Measurements from ENCODE around the gene DLD. TPM values are rescaled to one million over a fixed set of nuclear protein-coding genes. Genes with fewer than 3 reads are reported as not detected.

The DLD gene
- total and polyA plus RNA-seq, 9 of the 15 experiments (the other 6 are each of a cell fraction or from before 2014, with no cell fraction given): 130 to 639 (median 247) TPM

GRCh38 chr7:107915541-107915940 lies 24.6 kb downstream of the DLD start:
- ChIA-PET POLR2A (interaction anchor here (2.0 kb wide), 1 partner anchor 10 kb away, joined by 6 read pairs; no protein-coding TSS in a partner anchor), CTCF (ENCODE audit: low intra/inter-chr PET ratio) (no interaction called here)
- Histone ChIP-seq H2AFZ (ENCODE audit: low read depth, low read length) (no peak overlapping the region), H3K4me1 (replicated peaks in 1 of 2; ENCODE audit: control insufficient read depth in 2 of 2, insufficient read depth in 2 of 2, low read length in 2 of 2) (no peaks in the 10 kb centered on the region), H3K9me3 (replicated peaks; ENCODE audit: control insufficient read depth, insufficient read depth, low read depth, low read length) (no peaks in the 10 kb centered on the region), H3K4me3 (no peak overlapping the region), H3K27ac (ENCODE audit: extremely low read depth, low read depth, low read length) (no peak overlapping the region), H3K9ac (ENCODE audit: insufficient read depth in 1 of 2, low read depth in 2 of 2, low read length in 2 of 2) (no peak overlapping the region), H4K20me1 (replicated peaks; ENCODE audit: control insufficient read depth, insufficient read depth, low read length) (no peaks in the 10 kb centered on the region), H3K36me3 (ENCODE audit: control insufficient read depth, insufficient read depth, low read length) (peaks cover 97% of the 10 kb centered on the region), H3K27me3 (ENCODE audit: control insufficient read depth in 2 of 2, insufficient read depth in 2 of 2, low read length in 2 of 2) (no peaks in the 10 kb centered on the region), H3K9me1 (ENCODE audit: control insufficient read depth, insufficient read depth, low read length) (no peaks in the 10 kb centered on the region), H3K79me2 (ENCODE audit: control insufficient read depth, insufficient read depth, low read length) (peaks cover 40% of the 10 kb centered on the region), H3K4me2 (ENCODE audit: insufficient read depth, low read length) (no peak overlapping the region)
- no peak for ATAC-seq
- peak in 1 of 2 experiments; percentile 14; a peak in 1 of 4 replicates for TF ChIP-seq NONO (IDR thresholded peaks at IDR 0.05; ENCODE audit: low read depth in 2 of 2, low read length in 1 of 2)
- no peak for TF ChIP-seq KDM4B (IDR thresholded peaks at IDR 0.05; ENCODE audit: borderline replicate concordance in 2 of 2, low read depth in 1 of 2)
- no TSS peak for BruUV-seq (replicated peaks)
- no peak for DNase-seq (ENCODE audit: extremely low read depth in 1 of 4, low spot score in 3 of 4)
- in situ Hi-C loops (cut with MboI) (no loop called here), intact Hi-C loops (cut with micrococcal nuclease) (loop anchor here (5.0 to 10.0 kb wide), 2 partner anchors 59 to 102 kb away; no protein-coding TSS in a partner anchor)
- no peak for FAIRE-seq
- 98% methylated on average over 2 of the region's 2 CpGs for WGBS (ENCODE audit: insufficient coverage, low coverage, missing lambda C conversion rate)

- in situ Hi-C loops (cut with MboI): no loop called here
- no peak for FAIRE-seq
- CTCF ChIA-PET (ENCODE audit: low intra/inter-chr PET ratio): no interaction called here
- TF ChIP-seq POLR2AphosphoS5 (IDR thresholded peaks at IDR 0.05; ENCODE audit: control insufficient read depth, insufficient read depth, low read depth, low read length): no peak
- no peak for TF ChIP-seq TEAD1 (CRISPR knock-in tag; IDR thresholded peaks at IDR 0.05)
- no peak for TF ChIP-seq SAP30 (IDR thresholded peaks at IDR 0.05; ENCODE audit: borderline replicate concordance, insufficient read depth, low read depth, low read length, poor library complexity, severe bottlenecking)
- no peak for TF ChIP-seq SP1 (CRISPR knock-in tag; IDR thresholded peaks at IDR 0.05)
- TF ChIP-seq, protein P1, sequence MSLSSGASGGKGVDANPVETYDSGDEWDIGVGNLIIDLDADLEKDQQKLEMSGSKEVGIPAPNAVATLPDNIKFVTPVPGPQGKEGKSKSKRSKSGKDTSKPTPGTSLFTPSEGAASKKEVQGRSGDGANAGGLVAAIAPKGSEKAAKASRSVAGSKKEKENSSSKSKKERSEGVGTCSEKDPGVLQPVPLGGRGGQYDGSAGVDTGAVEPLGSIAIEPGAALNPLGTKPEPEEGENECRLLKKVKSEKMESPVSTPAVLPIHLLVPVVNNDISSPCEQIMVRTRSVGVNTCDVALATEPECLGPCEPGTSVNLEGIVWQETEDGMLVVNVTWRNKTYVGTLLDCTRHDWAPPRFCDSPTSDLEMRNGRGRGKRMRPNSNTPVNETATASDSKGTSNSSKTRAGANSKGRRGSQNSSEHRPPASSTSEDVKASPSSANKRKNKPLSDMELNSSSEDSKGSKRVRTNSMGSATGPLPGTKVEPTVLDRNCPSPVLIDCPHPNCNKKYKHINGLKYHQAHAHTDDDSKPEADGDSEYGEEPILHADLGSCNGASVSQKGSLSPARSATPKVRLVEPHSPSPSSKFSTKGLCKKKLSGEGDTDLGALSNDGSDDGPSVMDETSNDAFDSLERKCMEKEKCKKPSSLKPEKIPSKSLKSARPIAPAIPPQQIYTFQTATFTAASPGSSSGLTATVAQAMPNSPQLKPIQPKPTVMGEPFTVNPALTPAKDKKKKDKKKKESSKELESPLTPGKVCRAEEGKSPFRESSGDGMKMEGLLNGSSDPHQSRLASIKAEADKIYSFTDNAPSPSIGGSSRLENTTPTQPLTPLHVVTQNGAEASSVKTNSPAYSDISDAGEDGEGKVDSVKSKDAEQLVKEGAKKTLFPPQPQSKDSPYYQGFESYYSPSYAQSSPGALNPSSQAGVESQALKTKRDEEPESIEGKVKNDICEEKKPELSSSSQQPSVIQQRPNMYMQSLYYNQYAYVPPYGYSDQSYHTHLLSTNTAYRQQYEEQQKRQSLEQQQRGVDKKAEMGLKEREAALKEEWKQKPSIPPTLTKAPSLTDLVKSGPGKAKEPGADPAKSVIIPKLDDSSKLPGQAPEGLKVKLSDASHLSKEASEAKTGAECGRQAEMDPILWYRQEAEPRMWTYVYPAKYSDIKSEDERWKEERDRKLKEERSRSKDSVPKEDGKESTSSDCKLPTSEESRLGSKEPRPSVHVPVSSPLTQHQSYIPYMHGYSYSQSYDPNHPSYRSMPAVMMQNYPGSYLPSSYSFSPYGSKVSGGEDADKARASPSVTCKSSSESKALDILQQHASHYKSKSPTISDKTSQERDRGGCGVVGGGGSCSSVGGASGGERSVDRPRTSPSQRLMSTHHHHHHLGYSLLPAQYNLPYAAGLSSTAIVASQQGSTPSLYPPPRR (CRISPR knock-in tag; IDR thresholded peaks at IDR 0.05; ENCODE audit: borderline replicate concordance): no peak
These were observed 27.0 kb downstream of the DLD start for GRCh38 chr7:107917763-107918651.

More at GRCh38 chr7:107917763-107918651, 27.0 kb downstream of the DLD start:
- no peak overlapping the region for H3K4me3 ChIP-seq
- peaks cover 92% of the 10 kb centered on the region for H3K36me3 ChIP-seq (ENCODE audit: control insufficient read depth, insufficient read depth, low read length)
- no peaks in the 10 kb centered on the region for H3K4me1 ChIP-seq (replicated peaks in 1 of 2; ENCODE audit: control insufficient read depth in 2 of 2, insufficient read depth in 2 of 2, low read length in 2 of 2)
- BruUV-seq (replicated peaks): no TSS peak
- H3K27me3 ChIP-seq (ENCODE audit: control insufficient read depth in 2 of 2, insufficient read depth in 2 of 2, low read length in 2 of 2): no peaks in the 10 kb centered on the region
- no peak overlapping the region for H2AFZ ChIP-seq (ENCODE audit: low read depth, low read length)
- no peaks in the 10 kb centered on the region for H4K20me1 ChIP-seq (replicated peaks; ENCODE audit: control insufficient read depth, insufficient read depth, low read length)
- H3K27ac ChIP-seq (ENCODE audit: extremely low read depth, low read depth, low read length): no peak overlapping the region
- ATAC-seq: no peak
- no peak for DNase-seq (ENCODE audit: extremely low read depth in 1 of 4, low spot score in 3 of 4)
- no peaks in the 10 kb centered on the region for H3K9me1 ChIP-seq (ENCODE audit: control insufficient read depth, insufficient read depth, low read length)
- H3K9me3 ChIP-seq (replicated peaks; ENCODE audit: control insufficient read depth, insufficient read depth, low read depth, low read length): no peaks in the 10 kb centered on the region
- peaks cover 18% of the 10 kb centered on the region; the same call in 2 of the 3 replicates for H3K79me2 ChIP-seq (ENCODE audit: control insufficient read depth, insufficient read depth, low read length)
- 97% methylated on average over 3 of the region's 3 CpGs for WGBS (ENCODE audit: insufficient coverage, low coverage, missing lambda C conversion rate)
- no peak overlapping the region for H3K9ac ChIP-seq (ENCODE audit: insufficient read depth in 1 of 2, low read depth in 2 of 2, low read length in 2 of 2)
- POLR2A ChIA-PET: interaction anchor here (0.6 to 2.6 kb wide), 6 partner anchors 10 to 326 kb away, joined by 3 to 14 read pairs (median 6); no protein-coding TSS in a partner anchor
- H3K4me2 ChIP-seq (ENCODE audit: insufficient read depth, low read length): no peak overlapping the region
- intact Hi-C loops (cut with micrococcal nuclease): loop anchor here (5.0 to 10.0 kb wide), 2 partner anchors 57 to 99 kb away; no protein-coding TSS in a partner anchor
